GM23248 (cell line): ENCODE results near the gene DMRTC2.

Experiments used
- EZH2 ChIP-seq: fragments of 200-600 bp; sonication (generic); IDR thresholded peaks from 2 replicates; pipeline ENCODE4 v1.6.1; 2018; ENCODE audit warnings: antibody characterized with exemption, mild to moderate bottlenecking; ENCODE audit not compliant: insufficient read depth, poor library complexity, severe bottlenecking
- EZH2phosphoT487 ChIP-seq: fragments of 200-600 bp; sonication (generic); IDR thresholded peaks from 2 replicates; pipeline ENCODE4 v1.6.1; 2018; ENCODE audit warnings: antibody characterized with exemption, moderate library complexity, mild to moderate bottlenecking, low read depth; ENCODE audit not compliant: insufficient read depth

DNA sequence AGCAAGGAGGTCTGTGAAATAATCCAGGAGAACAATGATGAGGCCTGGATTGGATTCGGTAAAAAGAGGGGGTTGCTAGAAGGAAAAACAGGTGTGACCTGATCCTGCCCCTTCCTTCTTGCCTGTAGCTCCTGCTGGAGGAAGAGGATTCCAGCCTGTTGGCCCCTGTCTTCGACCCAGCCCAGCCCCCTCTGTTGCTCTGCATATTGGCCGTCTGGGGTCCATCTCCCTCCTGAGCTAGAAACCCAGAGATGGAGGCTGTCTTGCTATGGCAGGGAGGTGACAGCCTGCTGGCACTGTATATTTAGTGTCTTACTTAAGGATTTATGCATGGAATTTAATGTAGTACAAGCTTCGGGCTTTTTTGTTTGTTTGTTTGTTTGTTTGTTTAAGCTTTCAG lies 6.6 kb downstream of the DMRTC2 start:
- TF ChIP-seq EZH2phosphoT487 (no peak), EZH2 (no peak)
